Vagina (tissue), 2 donors: ENCODE measurements around the gene GARIN5B.

ENCODE experiments used
- POLR2A ChIP-seq, 2 donors: fragments of 450-650 bp; IDR thresholded peaks; one replicate each; pipeline ENCODE4 v1.6.1; 2017; ENCODE audit warnings: antibody characterized with exemption in 2 of 2, mild to moderate bottlenecking in 2 of 2, moderate library complexity in 2 of 2
- TF ChIP-seq, protein P1 (sequence below), 3 experiments: fragments of 450-650 bp in 2 of 3; fragments of 200-600 bp in 1 of 3; sonication (generic) in 1 of 3; IDR thresholded peaks; one replicate each; pipeline ENCODE4 v1.5.1; 2017 to 2019; ENCODE audit warnings: antibody characterized with exemption in 3 of 3, mild to moderate bottlenecking in 2 of 3, moderate library complexity in 2 of 3

DNA sequence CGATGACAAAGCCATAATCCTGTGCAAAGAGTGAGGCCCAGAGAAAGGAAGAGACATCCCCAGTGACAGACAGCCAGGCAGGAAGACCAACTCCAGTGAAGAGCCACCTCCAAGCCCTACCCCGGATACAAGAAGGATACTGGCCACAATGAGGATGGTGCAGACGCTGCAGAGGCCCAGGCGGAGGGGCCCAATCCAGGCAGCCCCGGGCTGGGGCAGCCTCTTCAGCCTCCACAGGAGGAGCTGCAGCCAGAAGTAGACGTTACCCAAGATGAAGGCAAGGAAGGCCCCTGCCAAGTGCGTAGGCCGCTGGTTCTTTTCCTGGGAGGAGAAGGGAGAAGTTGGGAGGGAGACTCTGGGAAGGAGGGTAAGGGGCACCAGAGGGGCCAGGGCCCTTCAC is 46.4 kb downstream of the GARIN5B start:
- TF ChIP-seq, protein P1, sequence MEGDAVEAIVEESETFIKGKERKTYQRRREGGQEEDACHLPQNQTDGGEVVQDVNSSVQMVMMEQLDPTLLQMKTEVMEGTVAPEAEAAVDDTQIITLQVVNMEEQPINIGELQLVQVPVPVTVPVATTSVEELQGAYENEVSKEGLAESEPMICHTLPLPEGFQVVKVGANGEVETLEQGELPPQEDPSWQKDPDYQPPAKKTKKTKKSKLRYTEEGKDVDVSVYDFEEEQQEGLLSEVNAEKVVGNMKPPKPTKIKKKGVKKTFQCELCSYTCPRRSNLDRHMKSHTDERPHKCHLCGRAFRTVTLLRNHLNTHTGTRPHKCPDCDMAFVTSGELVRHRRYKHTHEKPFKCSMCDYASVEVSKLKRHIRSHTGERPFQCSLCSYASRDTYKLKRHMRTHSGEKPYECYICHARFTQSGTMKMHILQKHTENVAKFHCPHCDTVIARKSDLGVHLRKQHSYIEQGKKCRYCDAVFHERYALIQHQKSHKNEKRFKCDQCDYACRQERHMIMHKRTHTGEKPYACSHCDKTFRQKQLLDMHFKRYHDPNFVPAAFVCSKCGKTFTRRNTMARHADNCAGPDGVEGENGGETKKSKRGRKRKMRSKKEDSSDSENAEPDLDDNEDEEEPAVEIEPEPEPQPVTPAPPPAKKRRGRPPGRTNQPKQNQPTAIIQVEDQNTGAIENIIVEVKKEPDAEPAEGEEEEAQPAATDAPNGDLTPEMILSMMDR (IDR thresholded peaks at IDR 0.05): no peak
- TF ChIP-seq POLR2A (IDR thresholded peaks at IDR 0.05): no peak
